Loucy (cell line): Measurements from ENCODE around the gene MTF1.

Experiments used
- H2AFZ ChIP-seq: fragments of 200-600 bp; sonication (generic); 2 replicates; pipeline ENCODE4 v1.6.0; 2016; ENCODE audit warnings: antibody characterized with exemption, mild to moderate bottlenecking, low read length, moderate library complexity
- H3F3A ChIP-seq: fragments of 200-600 bp; 2 replicates; pipeline ENCODE4 v1.6.0; 2016; ENCODE audit warnings: antibody characterized with exemption, low read depth, mild to moderate bottlenecking
- H3K27me3 ChIP-seq: fragments of 200-600 bp; sonication (generic); 2 replicates; pipeline ENCODE4 v1.6.1; 2014; ENCODE audit warnings: low read length, mild to moderate bottlenecking; ENCODE audit not compliant: insufficient read depth, poor library complexity, severe bottlenecking
- H3K36me3 ChIP-seq: fragments of 200-600 bp; sonication (generic); 2 replicates; pipeline ENCODE4 v1.6.1; 2016; ENCODE audit warnings: low read length; ENCODE audit not compliant: insufficient read depth
- H3K4me1 ChIP-seq: fragments of 200-600 bp; sonication (generic); 2 replicates; pipeline ENCODE4 v1.5.1; 2014; ENCODE audit warnings: low read length, mild to moderate bottlenecking; ENCODE audit not compliant: insufficient read depth, poor library complexity, severe bottlenecking
- H3K4me2 ChIP-seq: fragments of 200-600 bp; sonication (generic); 2 replicates; pipeline ENCODE4 v1.6.0; 2014; ENCODE audit warnings: antibody characterized with exemption, low read length, low read depth, mild to moderate bottlenecking; ENCODE audit not compliant: poor library complexity, severe bottlenecking
- H3K4me3 ChIP-seq: fragments of 200-600 bp; sonication (generic); 2 replicates; pipeline ENCODE4 v1.5.1; 2014; ENCODE audit warnings: low read length, mild to moderate bottlenecking, mixed read lengths; ENCODE audit not compliant: poor library complexity, severe bottlenecking
- H3K79me2 ChIP-seq: fragments of 200-600 bp; sonication (generic); 2 replicates; pipeline ENCODE4 v1.6.1; 2014; ENCODE audit warnings: low read length; ENCODE audit not compliant: insufficient read depth
- H3K9ac ChIP-seq: fragments of 200-600 bp; sonication (generic); 2 replicates; pipeline ENCODE4 v1.6.0; 2014; ENCODE audit warnings: mild to moderate bottlenecking, low read depth, low read length, moderate library complexity; ENCODE audit not compliant: poor library complexity, severe bottlenecking
- H3K9me2 ChIP-seq: fragments of 200-600 bp; sonication (generic); replicated peaks from 2 replicates; pipeline ENCODE4 v1.6.1; 2016; ENCODE audit warnings: low read depth, low read length, mixed read lengths
- H3K9me3 ChIP-seq: fragments of 200-600 bp; sonication (generic); 2 replicates; pipeline ENCODE4 v1.6.1; 2014; ENCODE audit warnings: mild to moderate bottlenecking, antibody characterized with exemption, low read length, low read depth; ENCODE audit not compliant: insufficient read depth
- H4K20me1 ChIP-seq: fragments of 200-600 bp; sonication (generic); 2 replicates; pipeline ENCODE4 v1.6.0; 2014; ENCODE audit warnings: antibody characterized with exemption, low read length, mild to moderate bottlenecking; ENCODE audit not compliant: insufficient read depth, poor library complexity, severe bottlenecking
- CTCF ChIP-seq: fragments of 200-600 bp; sonication (generic); conservative IDR thresholded peaks from 2 replicates; pipeline ENCODE4 v1.5.1; 2014; ENCODE audit warnings: mild to moderate bottlenecking, antibody characterized with exemption, low read length
- EZH2phosphoT487 ChIP-seq: fragments of 200-600 bp; IDR thresholded peaks from 2 replicates; pipeline ENCODE4 v1.6.1; 2018; ENCODE audit warnings: antibody characterized with exemption, mild to moderate bottlenecking, moderate library complexity, borderline replicate concordance

MTF1 gene

GRCh38 chr1:37868466-37868865, 9.1 kb upstream of the MTF1 start:
- H3K36me3 ChIP-seq = peaks cover 65% of the 10 kb centered on the region; the same call in 1 of the 2 replicates
- no peaks in the 10 kb centered on the region for H4K20me1 ChIP-seq
- TF ChIP-seq EZH2phosphoT487 (no peak), CTCF (no peak)
- H3K4me2 ChIP-seq = no peak overlapping the region
- no peak overlapping the region for H3K9ac ChIP-seq
- H2AFZ ChIP-seq = no peak overlapping the region
- no peaks in the 10 kb centered on the region for H3F3A ChIP-seq
- no peaks in the 10 kb centered on the region for H3K9me2 ChIP-seq
- H3K79me2 ChIP-seq = no peaks in the 10 kb centered on the region
- no peaks in the 10 kb centered on the region for H3K27me3 ChIP-seq
- H3K4me3 ChIP-seq = no peak overlapping the region
- no peaks in the 10 kb centered on the region for H3K4me1 ChIP-seq
- H3K9me3 ChIP-seq = no peaks in the 10 kb centered on the region

GRCh38 chr1:37867784-37868183, 8.4 kb upstream of the MTF1 start:
- Histone ChIP-seq H3K9me3 (no peaks in the 10 kb centered on the region), H2AFZ (no peak overlapping the region), H4K20me1 (no peaks in the 10 kb centered on the region), H3K27me3 (no peaks in the 10 kb centered on the region), H3K4me1 (no peaks in the 10 kb centered on the region), H3K36me3 (peaks cover 58% of the 10 kb centered on the region; the same call in 1 of the 2 replicates), H3F3A (no peaks in the 10 kb centered on the region), H3K79me2 (no peaks in the 10 kb centered on the region), H3K9ac (no peak overlapping the region), H3K4me3 (no peak overlapping the region), H3K4me2 (no peak overlapping the region), H3K9me2 (no peaks in the 10 kb centered on the region)
- TF ChIP-seq EZH2phosphoT487 (no peak), CTCF (no peak)

GRCh38 chr1:37866491-37866890, 7.1 kb upstream of the MTF1 start:
- Histone ChIP-seq H3F3A (no peaks in the 10 kb centered on the region), H3K9me2 (no peaks in the 10 kb centered on the region), H3K4me1 (no peaks in the 10 kb centered on the region), H3K36me3 (peaks cover 57% of the 10 kb centered on the region; the same call in 1 of the 2 replicates), H3K79me2 (no peaks in the 10 kb centered on the region), H3K27me3 (no peaks in the 10 kb centered on the region), H2AFZ (no peak overlapping the region), H3K4me2 (no peak overlapping the region), H4K20me1 (no peaks in the 10 kb centered on the region), H3K9ac (no peak overlapping the region), H3K4me3 (no peak overlapping the region), H3K9me3 (no peaks in the 10 kb centered on the region)
- TF ChIP-seq EZH2phosphoT487 = no peak
- TF ChIP-seq CTCF = no peak
